Heart right ventricle (tissue), 16 donors: Measurements from ENCODE around the gene B4GALT5. TPM values are rescaled to one million over a fixed set of nuclear protein-coding genes. Genes with fewer than 3 reads are reported as not detected.

Experiments used
- ATAC-seq, 8 donors: fragments of 200-7000 bp; cut with Tn5 transposase; one replicate each; pipeline ENCODE4 v1.9.1; 2020; ENCODE audit warnings: mild to moderate bottlenecking in 8 of 8, moderate library complexity in 8 of 8, moderate number of reproducible peaks in 1 of 8
- DNase-seq, 2 donors: peaks; one replicate each; pipeline ENCODE4 v3.0.0-alpha.2; 2020
- H3K27ac ChIP-seq, 10 donors: fragments of 200-600 bp; sonication (generic) in 2 of 10; one replicate each; pipeline versions ENCODE4 v1.5.0 to v1.8.0; 2020 to 2022; ENCODE audit warnings: mild to moderate bottlenecking in 3 of 10
- H3K27me3 ChIP-seq, 7 donors: fragments of 200-600 bp; one replicate each; pipeline ENCODE4 v1.8.0; 2021 to 2022; ENCODE audit warnings: mild to moderate bottlenecking in 2 of 7
- H3K36me3 ChIP-seq, 9 donors: fragments of 200-600 bp; sonication (generic) in 1 of 9; one replicate each; pipeline versions ENCODE4 v1.5.0 to v1.8.0; 2020 to 2022; ENCODE audit warnings: mild to moderate bottlenecking in 2 of 9
- H3K4me1 ChIP-seq, 9 donors: fragments of 200-600 bp; sonication (generic) in 1 of 9; one replicate each; pipeline versions ENCODE4 v1.5.0 to v1.8.0; 2020 to 2022; ENCODE audit warnings: mild to moderate bottlenecking in 4 of 9
- H3K4me3 ChIP-seq, 10 donors: fragments of 200-600 bp; sonication (generic) in 2 of 10; one replicate each; pipeline versions ENCODE4 v1.5.0 to v1.8.0; 2020 to 2022; ENCODE audit warnings: mild to moderate bottlenecking in 7 of 10, moderate library complexity in 2 of 10
- H3K9me3 ChIP-seq, 11 donors: fragments of 200-600 bp in 10 of 11; sonication (generic) in 2 of 11; one replicate each; pipeline versions ENCODE4 v1.5.0 to v1.8.0; 2013 to 2022; ENCODE audit warnings: mild to moderate bottlenecking in 2 of 11, control low read depth in 1 of 11, moderate library complexity in 1 of 11
- WGBS, 2 donors: extraction: QIAGEN DNeasy Blood & Tissue Kit; methylation state at CpG; one replicate each; pipeline ENCODE4 v1.1.7; 2013; ENCODE audit warnings: inconsistent platforms in 1 of 2; 5-methylcytosine and 5-hydroxymethylcytosine counted together
- intact Hi-C, 10 donors: fragments of 100-400 bp; cut with DNase I; formaldehyde crosslinking; loops; one replicate each; pipeline versions ENCODE4 v1.11.1 to v1.14.2; 2022
- polyA plus RNA-seq, 2 donors: library from polyadenylated mRNA; stranded (reverse); fragments of 200-250 nt; gene quantifications; one replicate each; pipeline ENCODE4 v1.2.3, GENCODE V29; 2013
- total RNA-seq, 10 donors: library from RNA; stranded (reverse); fragmentation: NEBNext Ultra II Directional in 3 of 10; extraction: Animal tissue kit (Norgen Biotek cat#: 25700) in 3 of 10; gene quantifications; one replicate each; pipeline versions ENCODE4 v1.2.1 to v1.2.4, GENCODE V29; 2021 to 2023
- TF ChIP-seq, protein P1 (sequence below), 9 donors: fragments of 200-600 bp; sonication (generic) in 2 of 9; IDR thresholded peaks; one replicate each; pipeline versions ENCODE4 v1.5.0 to v1.8.0; 2021 to 2022; ENCODE audit warnings: antibody characterized with exemption in 9 of 9, mild to moderate bottlenecking in 5 of 9, moderate library complexity in 1 of 9
- donor health status: Arrhythmogenic right ventricular cardiomyopathy.
- donor health status: ischemic (EF 13 %, LVEDD 7.1; RV severe dilation, severe dysfunction).
- donor health status: healthy with polysubstance abuse.
- donor health status: DM: no; HTN: yes; CAD: no.
- donor health status: DM: no; HTN: no; CAD: no.
- donor health status: ischemic (EF 25% LVEDD 6.9; RV normal size, moderate dysfunction).
- donor health status: ischemic (EF 25% LVEDD 5.7; RV mildly dilated, moderate dysfunction).
- donor health status: healthy.
- donor health status: DM: yes; HTN: yes; CAD: no.
- donor health status: Ischemic cardiomyopathy.
- donor health status: ischemic (EF 35%, LVEDD 5.7; RV mildly dilated, moderate dysfunction).
- donor health status: nonischemic (EF 11% LVEDD 7.7; RV severe dilation, severe dysfunction).
- donor health status: DM: yes; HTN: yes; CAD: no.
- donor health status: PGD.
- donor health status: ischemic (EF 29% LVEDD 5.4; RV normal size, mild dysfunction).
- donor health status: nonischemic (EF 23%, LVEDD 6.1; RV moderate dilation, normal function).

Gene B4GALT5
- total and polyA plus RNA-seq, 12 donors: 7.4 to 61.6 (median 29.6) TPM

- intact Hi-C loops: loop anchor here in 1 of 10 donors (10.0 kb wide), 1 partner anchor 48 kb away; no protein-coding TSS in a partner anchor
- H3K4me3 ChIP-seq: no peak overlapping the region
- no peak for ATAC-seq
- no peaks in the 10 kb centered on the region for H3K27me3 ChIP-seq
- peaks cover 17 to 92% (median 54%) of the 10 kb centered on the region in 9 donors for H3K4me1 ChIP-seq
- TF ChIP-seq, protein P1, sequence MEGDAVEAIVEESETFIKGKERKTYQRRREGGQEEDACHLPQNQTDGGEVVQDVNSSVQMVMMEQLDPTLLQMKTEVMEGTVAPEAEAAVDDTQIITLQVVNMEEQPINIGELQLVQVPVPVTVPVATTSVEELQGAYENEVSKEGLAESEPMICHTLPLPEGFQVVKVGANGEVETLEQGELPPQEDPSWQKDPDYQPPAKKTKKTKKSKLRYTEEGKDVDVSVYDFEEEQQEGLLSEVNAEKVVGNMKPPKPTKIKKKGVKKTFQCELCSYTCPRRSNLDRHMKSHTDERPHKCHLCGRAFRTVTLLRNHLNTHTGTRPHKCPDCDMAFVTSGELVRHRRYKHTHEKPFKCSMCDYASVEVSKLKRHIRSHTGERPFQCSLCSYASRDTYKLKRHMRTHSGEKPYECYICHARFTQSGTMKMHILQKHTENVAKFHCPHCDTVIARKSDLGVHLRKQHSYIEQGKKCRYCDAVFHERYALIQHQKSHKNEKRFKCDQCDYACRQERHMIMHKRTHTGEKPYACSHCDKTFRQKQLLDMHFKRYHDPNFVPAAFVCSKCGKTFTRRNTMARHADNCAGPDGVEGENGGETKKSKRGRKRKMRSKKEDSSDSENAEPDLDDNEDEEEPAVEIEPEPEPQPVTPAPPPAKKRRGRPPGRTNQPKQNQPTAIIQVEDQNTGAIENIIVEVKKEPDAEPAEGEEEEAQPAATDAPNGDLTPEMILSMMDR (IDR thresholded peaks at IDR 0.05): no peak
- H3K9me3 ChIP-seq: no peaks in the 10 kb centered on the region
- 93 to 96% methylated on average over 4 of the region's 4 CpGs for WGBS, 2 donors
- no peak overlapping the region for H3K27ac ChIP-seq
- DNase-seq: no peak
- peaks cover 0 to 8% (median 0%) of the 10 kb centered on the region in 9 donors for H3K36me3 ChIP-seq
These were observed 30.9 kb downstream of the B4GALT5 start for GRCh38 chr20:49682798-49683197.

- Histone ChIP-seq H3K27me3 (no peaks in the 10 kb centered on the region), H3K4me1 (peaks cover 19 to 92% (median 54%) of the 10 kb centered on the region in 9 donors), H3K36me3 (peaks cover 0 to 8% (median 0%) of the 10 kb centered on the region in 9 donors), H3K9me3 (no peaks in the 10 kb centered on the region), H3K4me3 (no peak overlapping the region), H3K27ac (peak overlapping the region in 1 of 10 donors; percentile 56)
- TF ChIP-seq, protein P1 (IDR thresholded peaks at IDR 0.05): no peak
- DNase-seq (no peak), ATAC-seq (peak in 2 of 8 donors; percentile 7 to 8)
- intact Hi-C loops: loop anchor here in 1 of 10 donors (10.0 kb wide), 1 partner anchor 47 kb away; no protein-coding TSS in a partner anchor
- WGBS, 2 donors: 86 to 88% methylated on average over 8 of the region's 8 CpGs
These were observed 31.4 kb downstream of the B4GALT5 start for GRCh38 chr20:49682278-49682677.

- H3K4me3 ChIP-seq: no peak overlapping the region
- DNase-seq (no peak), ATAC-seq (no peak)
- peaks cover 21 to 92% (median 55%) of the 10 kb centered on the region in 9 donors for H3K4me1 ChIP-seq
- TF ChIP-seq, protein P1 (IDR thresholded peaks at IDR 0.05): no peak
- 98 to 99% methylated on average over 3 of the region's 3 CpGs for WGBS, 2 donors
- H3K36me3 ChIP-seq: peaks cover 0 to 8% (median 0%) of the 10 kb centered on the region in 9 donors
- no peaks in the 10 kb centered on the region for H3K9me3 ChIP-seq
- peak overlapping the region in 1 of 10 donors; percentile 15 for H3K27ac ChIP-seq
- intact Hi-C loops: loop anchor here in 1 of 10 donors (10.0 kb wide), 1 partner anchor 47 kb away; no protein-coding TSS in a partner anchor
- H3K27me3 ChIP-seq: no peaks in the 10 kb centered on the region
These were observed 31.8 kb downstream of the B4GALT5 start for GRCh38 chr20:49681850-49682216.

DNA sequence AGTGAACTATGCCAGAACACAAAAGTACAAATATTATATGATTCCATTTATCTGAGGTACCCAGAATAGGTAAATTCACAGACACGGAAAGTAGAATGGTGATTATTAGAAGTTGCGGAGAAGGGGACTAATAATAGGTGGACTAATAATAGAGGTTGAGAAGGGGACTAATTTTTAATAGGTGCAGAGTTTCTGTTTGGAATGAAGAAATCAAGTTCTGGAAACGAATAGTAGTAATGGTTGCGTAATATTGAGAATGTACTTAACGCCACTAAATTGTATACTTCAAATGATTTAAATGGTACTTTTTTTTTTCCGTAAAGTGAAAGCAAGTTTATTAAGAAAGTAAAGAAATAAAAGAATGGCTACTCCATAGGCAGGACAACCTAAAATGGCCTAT lies 33.2 kb downstream of the B4GALT5 start:
- no peak overlapping the region for H3K4me3 ChIP-seq

More for the DNA sequence above, 33.2 kb downstream of the B4GALT5 start:
- TF ChIP-seq, protein P1 (IDR thresholded peaks at IDR 0.05): no peak
- WGBS, 2 donors: 69 to 79% methylated on average over 6 of the region's 6 CpGs
- Histone ChIP-seq H3K4me1 (peaks cover 18 to 92% (median 58%) of the 10 kb centered on the region in 9 donors), H3K9me3 (no peaks in the 10 kb centered on the region), H3K27me3 (no peaks in the 10 kb centered on the region), H3K27ac (peak overlapping the region in 2 of 10 donors; percentile 39 to 92), H3K36me3 (peaks cover 0 to 8% (median 0%) of the 10 kb centered on the region in 9 donors)
- no peak for ATAC-seq
- no peak for DNase-seq
- intact Hi-C loops: loop anchor here in 1 of 10 donors (10.0 kb wide), 1 partner anchor 46 kb away; no protein-coding TSS in a partner anchor
